Measurements from ENCODE around the gene GK. TPM values are rescaled to one million over a fixed set of nuclear protein-coding genes. Genes with fewer than 3 reads are reported as not detected.

GK gene
- total and polyA plus RNA-seq, 2 donors (not counting 3 experiments of a cell fraction or from before 2014, with no cell fraction given): 2.7 to 7.6 TPM

DNA sequence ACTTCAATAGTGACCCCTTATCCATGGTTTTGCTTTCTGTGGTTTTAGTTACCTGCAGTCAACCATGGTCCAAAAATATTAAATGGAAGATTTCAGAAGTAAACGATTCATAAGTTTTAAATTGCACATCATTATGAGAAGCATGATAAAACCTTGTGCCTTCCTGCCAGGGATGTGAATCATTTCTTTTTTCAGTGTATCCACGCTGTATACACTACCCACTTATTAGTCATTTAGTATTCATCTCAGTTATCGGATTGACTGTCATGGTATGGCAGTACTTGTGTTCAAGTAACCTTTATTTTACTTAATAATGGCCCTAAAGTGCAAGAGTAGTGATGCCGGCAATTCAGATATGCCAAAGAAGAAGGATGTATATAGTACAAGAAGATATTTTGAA is 38.0 kb upstream of the GK start:
- BruUV-seq (replicated peaks): no TSS peak
- CTCF ChIA-PET: no interaction called here
- Histone ChIP-seq H4K20me1 (replicated peaks; ENCODE audit: control insufficient read depth, extremely low read depth, insufficient read depth, low read length) (no peaks in the 10 kb centered on the region), H3K4me2 (ENCODE audit: insufficient read depth, low read length) (no peak overlapping the region), H3K79me2 (ENCODE audit: control insufficient read depth, insufficient read depth, low read length) (no peaks in the 10 kb centered on the region), H3K4me1 (ENCODE audit: control insufficient read depth, extremely low read depth, insufficient read depth, low read length) (no peaks in the 10 kb centered on the region), H3K36me3 (ENCODE audit: control insufficient read depth in 2 of 2, extremely low read depth in 1 of 2, insufficient read depth in 2 of 2, low read length in 2 of 2) (no peaks in the 10 kb centered on the region), H3K27ac (ENCODE audit: insufficient read depth, low read depth, low read length) (no peak overlapping the region), H3K27me3 (ENCODE audit: control insufficient read depth in 2 of 2, insufficient read depth in 2 of 2, low read length in 2 of 2) (no peaks in the 10 kb centered on the region), H3K9ac (replicated peaks; ENCODE audit: extremely low read depth, insufficient read depth, low read length) (no peak overlapping the region), H3K9me1 (replicated peaks; ENCODE audit: control insufficient read depth, extremely low read depth, insufficient read depth, low read length) (no peaks in the 10 kb centered on the region), H3K4me3 (replicated peaks in 1 of 3; ENCODE audit: insufficient read depth in 1 of 3, low read depth in 1 of 3, low read length in 3 of 3) (no peak overlapping the region), H2AFZ (ENCODE audit: low read depth, low read length) (no peak overlapping the region), H3K9me3 (replicated peaks; ENCODE audit: control insufficient read depth, insufficient read depth, low read length) (no peaks in the 10 kb centered on the region)
- intact Hi-C loops (cut with micrococcal nuclease) (no loop called here), dilution Hi-C loops (cut with MboI; ENCODE audit: extremely low pct_ligation_motif_present, low sequenced_read_pairs) (no loop called here)
- no peak for DNase-seq (ENCODE audit: low read depth, low spot score)
- POLR2A ChIA-PET: no interaction called here
- no peak for FAIRE-seq
- TF ChIP-seq GATA2 (IDR thresholded peaks at IDR 0.05; ENCODE audit: insufficient read depth, insufficient read length, low read depth, low read length) (no peak), JUN (IDR thresholded peaks at IDR 0.05; ENCODE audit: borderline replicate concordance, insufficient read depth, insufficient read length, low read depth) (no peak), POLR2A (IDR thresholded peaks at IDR 0.05; ENCODE audit: low read depth, low read length) (no peak), POLR2AphosphoS5 (IDR thresholded peaks at IDR 0.05; ENCODE audit: insufficient read depth, low read depth, low read length) (no peak), FOS (IDR thresholded peaks at IDR 0.05; ENCODE audit: borderline replicate concordance, insufficient read depth, low read length) (no peak)
- TF ChIP-seq, protein P1, sequence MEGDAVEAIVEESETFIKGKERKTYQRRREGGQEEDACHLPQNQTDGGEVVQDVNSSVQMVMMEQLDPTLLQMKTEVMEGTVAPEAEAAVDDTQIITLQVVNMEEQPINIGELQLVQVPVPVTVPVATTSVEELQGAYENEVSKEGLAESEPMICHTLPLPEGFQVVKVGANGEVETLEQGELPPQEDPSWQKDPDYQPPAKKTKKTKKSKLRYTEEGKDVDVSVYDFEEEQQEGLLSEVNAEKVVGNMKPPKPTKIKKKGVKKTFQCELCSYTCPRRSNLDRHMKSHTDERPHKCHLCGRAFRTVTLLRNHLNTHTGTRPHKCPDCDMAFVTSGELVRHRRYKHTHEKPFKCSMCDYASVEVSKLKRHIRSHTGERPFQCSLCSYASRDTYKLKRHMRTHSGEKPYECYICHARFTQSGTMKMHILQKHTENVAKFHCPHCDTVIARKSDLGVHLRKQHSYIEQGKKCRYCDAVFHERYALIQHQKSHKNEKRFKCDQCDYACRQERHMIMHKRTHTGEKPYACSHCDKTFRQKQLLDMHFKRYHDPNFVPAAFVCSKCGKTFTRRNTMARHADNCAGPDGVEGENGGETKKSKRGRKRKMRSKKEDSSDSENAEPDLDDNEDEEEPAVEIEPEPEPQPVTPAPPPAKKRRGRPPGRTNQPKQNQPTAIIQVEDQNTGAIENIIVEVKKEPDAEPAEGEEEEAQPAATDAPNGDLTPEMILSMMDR (IDR thresholded peaks at IDR 0.05; ENCODE audit: extremely low read depth in 1 of 2, insufficient read depth in 1 of 2, low read depth in 1 of 2, low read length in 2 of 2): no peak
